ENCODE data around the gene KCNQ2. TPM values are rescaled to one million over a fixed set of nuclear protein-coding genes. Genes with fewer than 3 reads are reported as not detected.

The KCNQ2 gene
- total RNA-seq, 4 donors from 2014 or later = 0.76 TPM; not detected in 3

DNA sequence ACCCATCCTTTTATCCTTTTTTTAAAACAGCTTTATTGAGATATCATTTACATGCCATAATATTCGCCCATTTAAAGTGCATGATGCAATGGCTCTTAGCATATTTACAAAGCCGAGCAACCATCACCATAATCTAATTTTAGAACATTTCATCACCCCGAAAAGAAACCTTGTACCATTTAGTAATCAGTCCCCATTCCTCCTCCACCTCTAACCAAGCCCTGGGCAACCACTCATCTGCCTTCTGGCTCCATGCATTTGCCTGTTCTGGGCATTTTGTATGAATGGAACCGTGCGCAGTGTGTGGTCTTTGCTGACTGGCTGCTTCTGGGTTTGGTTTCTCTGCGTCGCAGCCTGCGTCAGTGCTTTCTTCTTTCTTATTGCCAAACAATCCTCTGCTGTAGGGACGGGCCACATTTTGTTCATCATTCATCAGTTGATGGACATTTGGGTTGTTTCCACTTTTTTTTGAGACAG, 36.7 kb upstream of the KCNQ2 start:
- DNase-seq (ENCODE audit: low spot score in 2 of 2) = no peak
- H3K27ac ChIP-seq = no peak overlapping the region
- peaks cover 9% of the 10 kb centered on the region for H3K9me3 ChIP-seq
- TF ChIP-seq POLR2A (IDR thresholded peaks at IDR 0.05) (no peak), POLR2AphosphoS5 (IDR thresholded peaks at IDR 0.05) (no peak), EP300 (IDR thresholded peaks at IDR 0.05) (no peak)
- TF ChIP-seq, protein P1, sequence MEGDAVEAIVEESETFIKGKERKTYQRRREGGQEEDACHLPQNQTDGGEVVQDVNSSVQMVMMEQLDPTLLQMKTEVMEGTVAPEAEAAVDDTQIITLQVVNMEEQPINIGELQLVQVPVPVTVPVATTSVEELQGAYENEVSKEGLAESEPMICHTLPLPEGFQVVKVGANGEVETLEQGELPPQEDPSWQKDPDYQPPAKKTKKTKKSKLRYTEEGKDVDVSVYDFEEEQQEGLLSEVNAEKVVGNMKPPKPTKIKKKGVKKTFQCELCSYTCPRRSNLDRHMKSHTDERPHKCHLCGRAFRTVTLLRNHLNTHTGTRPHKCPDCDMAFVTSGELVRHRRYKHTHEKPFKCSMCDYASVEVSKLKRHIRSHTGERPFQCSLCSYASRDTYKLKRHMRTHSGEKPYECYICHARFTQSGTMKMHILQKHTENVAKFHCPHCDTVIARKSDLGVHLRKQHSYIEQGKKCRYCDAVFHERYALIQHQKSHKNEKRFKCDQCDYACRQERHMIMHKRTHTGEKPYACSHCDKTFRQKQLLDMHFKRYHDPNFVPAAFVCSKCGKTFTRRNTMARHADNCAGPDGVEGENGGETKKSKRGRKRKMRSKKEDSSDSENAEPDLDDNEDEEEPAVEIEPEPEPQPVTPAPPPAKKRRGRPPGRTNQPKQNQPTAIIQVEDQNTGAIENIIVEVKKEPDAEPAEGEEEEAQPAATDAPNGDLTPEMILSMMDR (IDR thresholded peaks at IDR 0.05) = no peak
- 87% methylated on average over 9 of the region's 9 CpGs for WGBS
- H3K27me3 ChIP-seq = peaks cover 40% of the 10 kb centered on the region
- no peaks in the 10 kb centered on the region for H3K36me3 ChIP-seq
- H3K4me1 ChIP-seq = no peaks in the 10 kb centered on the region
- H3K4me3 ChIP-seq = no peak overlapping the region

DNA sequence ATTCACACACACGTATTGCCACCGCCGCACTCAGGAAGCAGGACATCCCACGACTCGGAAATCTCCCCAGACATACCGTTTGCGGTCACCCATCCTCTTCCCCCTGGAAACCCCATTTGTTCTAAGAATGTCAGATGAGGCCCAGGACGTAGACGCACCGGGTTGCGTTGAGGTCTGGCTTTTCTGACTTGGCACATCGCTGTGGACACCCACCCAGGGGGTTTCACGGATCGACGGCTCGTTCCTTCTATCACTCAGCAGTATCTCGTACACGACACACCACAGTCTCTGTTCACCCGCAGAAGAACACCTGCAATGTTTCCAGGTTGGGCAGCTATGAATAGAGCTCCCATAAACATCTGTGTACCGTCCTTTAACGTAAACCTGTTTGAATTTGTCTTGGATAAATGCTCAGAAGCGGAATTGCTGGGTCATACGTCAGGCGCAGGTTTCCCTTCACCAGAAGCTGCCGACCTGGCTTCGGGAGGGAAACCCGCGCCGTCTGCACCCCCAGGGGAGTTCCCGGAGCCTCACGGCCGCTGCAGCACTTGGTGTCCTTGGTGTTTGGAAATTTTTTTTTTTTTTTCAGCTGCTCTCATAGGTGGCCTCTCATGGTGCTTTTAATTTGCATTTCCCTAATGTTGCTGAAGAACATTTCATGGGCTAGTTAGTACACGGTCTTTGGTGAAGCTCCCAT, 35.8 kb upstream of the KCNQ2 start:
- no peak for TF ChIP-seq EP300 (IDR thresholded peaks at IDR 0.05)
- TF ChIP-seq, protein P1 (IDR thresholded peaks at IDR 0.05) = no peak
- no peak for TF ChIP-seq POLR2A (IDR thresholded peaks at IDR 0.05)
- TF ChIP-seq POLR2AphosphoS5 (IDR thresholded peaks at IDR 0.05) = no peak
- Histone ChIP-seq H3K4me3 (no peak overlapping the region), H3K4me1 (no peaks in the 10 kb centered on the region), H3K9me3 (peaks cover 9% of the 10 kb centered on the region), H3K36me3 (no peaks in the 10 kb centered on the region), H3K27ac (no peak overlapping the region), H3K27me3 (peaks cover 49% of the 10 kb centered on the region)
- no peak for DNase-seq (ENCODE audit: low spot score in 2 of 2)
- 91% methylated on average over 33 of the region's 33 CpGs for WGBS

DNA sequence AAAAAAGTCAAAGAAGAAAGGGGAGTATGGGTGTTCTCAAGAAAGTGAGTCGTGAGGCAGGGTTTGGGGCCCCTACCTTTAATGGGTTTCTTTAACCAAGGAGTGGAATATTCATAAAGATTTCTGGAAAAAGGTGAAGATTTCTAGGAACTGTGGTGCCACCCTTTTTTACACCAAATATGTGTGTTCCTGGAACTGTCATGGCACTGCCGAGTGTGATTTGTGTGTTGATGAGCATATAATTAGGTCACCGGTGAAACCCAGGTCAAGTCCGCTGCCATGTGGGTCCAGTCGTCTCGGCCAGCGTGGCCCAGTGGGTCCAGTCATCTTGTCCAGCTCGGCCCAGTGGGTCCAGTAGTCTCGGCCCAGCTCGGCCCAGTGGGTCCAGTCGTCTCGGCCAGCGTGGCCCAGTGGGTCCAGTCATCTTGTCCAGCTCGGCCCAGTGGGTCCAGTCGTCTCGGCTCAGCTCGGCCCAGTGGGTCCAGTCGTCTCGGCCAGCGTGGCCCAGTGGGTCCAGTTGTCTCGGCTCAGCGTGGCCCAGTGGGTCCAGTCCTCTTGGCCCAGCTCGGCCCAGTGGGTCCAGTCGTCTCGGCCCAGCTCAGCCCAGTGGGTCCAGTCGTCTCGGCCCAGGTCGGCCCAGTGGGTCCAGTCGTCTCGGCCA, 34.8 kb upstream of the KCNQ2 start:
- 93% methylated on average over 11 of the region's 30 CpGs for WGBS
- Histone ChIP-seq H3K27me3 (peaks cover 59% of the 10 kb centered on the region), H3K9me3 (peaks cover 9% of the 10 kb centered on the region), H3K4me3 (no peak overlapping the region), H3K4me1 (no peaks in the 10 kb centered on the region), H3K36me3 (no peaks in the 10 kb centered on the region), H3K27ac (no peak overlapping the region)
- no peak for DNase-seq (ENCODE audit: low spot score in 2 of 2)
- no peak for TF ChIP-seq EP300 (IDR thresholded peaks at IDR 0.05)
- TF ChIP-seq POLR2A (IDR thresholded peaks at IDR 0.05) = no peak
- no peak for TF ChIP-seq POLR2AphosphoS5 (IDR thresholded peaks at IDR 0.05)
- TF ChIP-seq, protein P1 (IDR thresholded peaks at IDR 0.05) = no peak

DNA sequence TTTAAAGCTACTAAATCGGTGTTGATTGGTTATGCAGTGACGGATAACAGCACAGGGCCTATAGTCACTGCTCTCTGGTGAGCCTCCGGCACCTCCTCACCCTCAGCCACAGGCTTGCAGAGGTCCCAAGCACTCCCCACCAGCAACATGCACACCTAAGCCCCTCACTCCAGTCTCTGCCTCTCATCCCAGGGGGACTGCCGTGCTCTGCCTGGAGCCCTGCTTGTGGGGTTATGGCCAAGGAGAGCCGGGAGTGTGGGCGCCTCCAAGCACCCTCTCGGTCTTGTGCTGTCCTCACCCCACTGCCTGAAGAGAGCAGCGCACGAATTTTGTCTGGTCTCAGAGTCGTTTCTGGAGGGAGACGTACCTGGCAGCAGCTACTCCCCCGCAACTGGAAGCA, 33.3 kb upstream of the KCNQ2 start:
- Histone ChIP-seq H3K36me3 (no peaks in the 10 kb centered on the region), H3K27me3 (peaks cover 61% of the 10 kb centered on the region), H3K9me3 (peaks cover 9% of the 10 kb centered on the region), H3K27ac (no peak overlapping the region), H3K4me1 (no peaks in the 10 kb centered on the region), H3K4me3 (no peak overlapping the region)
- no peak for DNase-seq (ENCODE audit: low spot score in 2 of 2)
- TF ChIP-seq POLR2AphosphoS5 (IDR thresholded peaks at IDR 0.05) = no peak
- TF ChIP-seq EP300 (IDR thresholded peaks at IDR 0.05) = no peak
- TF ChIP-seq, protein P1 (IDR thresholded peaks at IDR 0.05) = no peak
- 64% methylated on average over 9 of the region's 12 CpGs for WGBS

DNA sequence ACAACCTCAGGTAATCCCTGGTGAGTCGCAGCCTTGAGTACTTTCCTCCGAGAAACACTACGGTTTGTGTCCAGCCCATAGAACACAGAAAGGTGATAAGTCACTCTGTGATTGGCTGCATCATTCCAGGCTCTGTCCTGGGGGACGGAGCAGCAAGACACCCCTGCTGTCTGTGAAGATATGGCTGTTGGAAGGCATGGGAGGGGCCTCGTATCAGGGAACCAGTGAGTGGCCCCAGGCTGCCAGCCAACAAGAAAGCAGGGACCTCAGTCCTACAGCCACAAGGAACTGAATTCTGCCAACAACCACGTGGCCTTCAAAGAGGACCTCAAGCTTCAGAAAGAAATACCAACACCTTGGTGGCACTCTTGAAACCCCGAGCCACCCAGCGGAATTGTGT, 32.8 kb upstream of the KCNQ2 start:
- H3K4me3 ChIP-seq = no peak overlapping the region
- DNase-seq (ENCODE audit: low spot score in 2 of 2) = no peak
- no peaks in the 10 kb centered on the region for H3K4me1 ChIP-seq
- H3K9me3 ChIP-seq = peaks cover 9% of the 10 kb centered on the region
- H3K36me3 ChIP-seq = no peaks in the 10 kb centered on the region
- no peak overlapping the region for H3K27ac ChIP-seq
- TF ChIP-seq POLR2A (IDR thresholded peaks at IDR 0.05) (no peak), POLR2AphosphoS5 (IDR thresholded peaks at IDR 0.05) (no peak), EP300 (IDR thresholded peaks at IDR 0.05) (no peak)
- TF ChIP-seq, protein P1 (IDR thresholded peaks at IDR 0.05) = no peak
- 86% methylated on average over 7 of the region's 8 CpGs for WGBS
- H3K27me3 ChIP-seq = peaks cover 63% of the 10 kb centered on the region
